HEK293 (cell line): ENCODE data around the gene NAPB.

ENCODE experiments used
- CTCF ChIA-PET: fragments of 350-600 bp; formaldehyde crosslinking; extraction: SDS; loops from one replicate; lab custom pipeline; 2021; ENCODE audit warnings: antibody characterized with exemption; lab: Yijun Ruan, JAX
- POLR2A ChIA-PET: fragments of 300-600 bp; formaldehyde crosslinking; extraction: SDS; loops from one replicate; lab custom pipeline; 2020; ENCODE audit warnings: antibody characterized with exemption, inconsistent platforms; lab: Yijun Ruan, JAX
- H3K27ac ChIP-seq: fragments of 200-500 bp; sonication (Bioruptor generic); 2 replicates; pipeline ENCODE4 v1.5.1; 2014; ENCODE audit warnings: low read depth, low read length, control low read depth, inconsistent platforms; ENCODE audit errors: extremely low read depth
- H3K36me3 ChIP-seq, 2 experiments: fragments of 200-500 bp in 1 of 2; sonication (Bioruptor generic) in 1 of 2; 1 replicate in 1 of 2; 2 replicates in 1 of 2; pipeline ENCODE4 v1.5.1; 2014 to 2017; ENCODE audit warnings: inconsistent platforms in 2 of 2, low read length in 2 of 2; ENCODE audit not compliant: control insufficient read depth in 2 of 2, insufficient read depth in 1 of 2
- H3K4me1 ChIP-seq: fragments of 200-500 bp; sonication (Bioruptor generic); 2 replicates; pipeline ENCODE4 v1.5.1; 2014; ENCODE audit warnings: mild to moderate bottlenecking, low read length, inconsistent platforms; ENCODE audit not compliant: control insufficient read depth, insufficient read depth
- H3K4me3 ChIP-seq: 2 replicates; pipeline ENCODE4 v1.5.1; 2011; ENCODE audit warnings: low read depth, mild to moderate bottlenecking, control low read depth, low read length, moderate library complexity
- H3K9me3 ChIP-seq: fragments of 200-500 bp; sonication (Bioruptor generic); 2 replicates; pipeline ENCODE4 v1.5.1; 2014; ENCODE audit warnings: low read depth, low read length, inconsistent platforms; ENCODE audit not compliant: control insufficient read depth, insufficient read depth
- BCL11A ChIP-seq: fragments of 450-650 bp; formaldehyde crosslinking; IDR thresholded peaks from 2 replicates; pipeline ENCODE4 v1.5.1; 2016; ENCODE audit warnings: low read depth, missing biosample characterization, missing genetic modification characterization
- EGR2 ChIP-seq: fragments of 450-650 bp; formaldehyde crosslinking; IDR thresholded peaks from 2 replicates; pipeline ENCODE4 v1.5.1; 2016; ENCODE audit warnings: low read depth, missing biosample characterization, missing genetic modification characterization
- HOXA7 ChIP-seq: sonication (generic); formaldehyde crosslinking; IDR thresholded peaks from 2 replicates; pipeline ENCODE4 v1.8.1; 2022; ENCODE audit warnings: missing genetic modification reagents, borderline replicate concordance
- KLF1 ChIP-seq: fragments of 450-650 bp; formaldehyde crosslinking; IDR thresholded peaks from 2 replicates; pipeline ENCODE4 v1.5.1; 2016; ENCODE audit warnings: missing biosample characterization, missing genetic modification characterization
- KLF9 ChIP-seq: fragments of 450-650 bp; formaldehyde crosslinking; IDR thresholded peaks from 2 replicates; pipeline ENCODE4 v1.5.1; 2016; ENCODE audit warnings: missing biosample characterization, missing genetic modification characterization, low read depth
- MZF1 ChIP-seq: fragments of 450-650 bp; formaldehyde crosslinking; IDR thresholded peaks from 2 replicates; pipeline ENCODE4 v1.5.1; 2017; ENCODE audit warnings: missing biosample characterization, missing genetic modification characterization, borderline replicate concordance
- SETDB1 ChIP-seq: IDR thresholded peaks from one replicate; pipeline ENCODE4 v1.6.1; 2017; ENCODE audit warnings: mild to moderate bottlenecking, low read length, moderate library complexity, mixed read lengths; ENCODE audit not compliant: insufficient read length
- ZFHX2 ChIP-seq: fragments of 450-650 bp; formaldehyde crosslinking; conservative IDR thresholded peaks from 2 replicates; pipeline ENCODE4 v1.5.1; 2016; ENCODE audit warnings: missing biosample characterization, missing genetic modification characterization
- ZNF202 ChIP-seq: fragments of 450-650 bp; formaldehyde crosslinking; IDR thresholded peaks from 2 replicates; pipeline ENCODE4 v1.5.1; 2016; ENCODE audit warnings: missing biosample characterization, missing genetic modification characterization, borderline replicate concordance
- ZNF221 ChIP-seq: fragments of 450-650 bp; formaldehyde crosslinking; IDR thresholded peaks from 2 replicates; pipeline ENCODE4 v1.5.1; 2017; ENCODE audit warnings: missing biosample characterization, missing genetic modification characterization, borderline replicate concordance
- ZNF248 ChIP-seq: fragments of 450-650 bp; formaldehyde crosslinking; IDR thresholded peaks from 2 replicates; pipeline ENCODE4 v1.5.1; 2017; ENCODE audit warnings: missing biosample characterization, missing genetic modification characterization
- ZNF274 ChIP-seq, 2 experiments: fragments of 200-500 bp in 1 of 2; fragments of 450-650 bp in 1 of 2; sonication (Bioruptor generic) in 1 of 2; formaldehyde crosslinking in 1 of 2; IDR thresholded peaks; 2 replicates each; pipeline versions ENCODE4 v1.5.1 to v1.6.1; 2014 to 2016; ENCODE audit warnings: borderline replicate concordance in 1 of 2, inconsistent platforms in 1 of 2, low read length in 1 of 2, missing biosample characterization in 1 of 2, missing genetic modification characterization in 1 of 2
- ZNF302 ChIP-seq: fragments of 450-650 bp; formaldehyde crosslinking; IDR thresholded peaks from 2 replicates; pipeline ENCODE4 v1.5.1; 2016; ENCODE audit warnings: missing biosample characterization, missing genetic modification characterization, low read depth
- ZNF311 ChIP-seq: fragments of 450-650 bp; formaldehyde crosslinking; IDR thresholded peaks from 2 replicates; pipeline ENCODE4 v1.5.1; 2017; ENCODE audit warnings: missing biosample characterization, missing genetic modification characterization, borderline replicate concordance
- ZNF521 ChIP-seq: fragments of 450-650 bp; formaldehyde crosslinking; IDR thresholded peaks from 2 replicates; pipeline ENCODE4 v1.5.1; 2017; ENCODE audit warnings: missing biosample characterization, mild to moderate bottlenecking, missing genetic modification characterization
- ZNF561 ChIP-seq: fragments of 450-650 bp; IDR thresholded peaks from 2 replicates; pipeline ENCODE4 v1.5.1; 2018; ENCODE audit warnings: missing biosample characterization, missing genetic modification characterization, borderline replicate concordance
- ZNF658 ChIP-seq: fragments of 450-650 bp; formaldehyde crosslinking; IDR thresholded peaks from 2 replicates; pipeline ENCODE4; 2016; ENCODE audit warnings: missing biosample characterization, missing genetic modification characterization
- ZXDB ChIP-seq: fragments of 450-650 bp; formaldehyde crosslinking; IDR thresholded peaks from 2 replicates; pipeline ENCODE4 v1.5.1; 2016; ENCODE audit warnings: missing biosample characterization, missing genetic modification characterization
- TF ChIP-seq, protein P1 (sequence below): fragments of 450-650 bp; formaldehyde crosslinking; IDR thresholded peaks from 2 replicates; pipeline ENCODE4 v1.5.1; 2017; ENCODE audit warnings: missing biosample characterization, missing genetic modification characterization
- TF ChIP-seq, protein P2 (sequence below): fragments of 450-650 bp; formaldehyde crosslinking; IDR thresholded peaks from 2 replicates; pipeline ENCODE4 v1.5.1; 2016; ENCODE audit warnings: missing biosample characterization, missing genetic modification characterization
- TF ChIP-seq, protein P3 (sequence below): fragments of 450-650 bp; formaldehyde crosslinking; IDR thresholded peaks from 2 replicates; pipeline ENCODE4 v1.5.1; 2016; ENCODE audit warnings: missing biosample characterization, missing genetic modification characterization

Gene NAPB

DNA sequence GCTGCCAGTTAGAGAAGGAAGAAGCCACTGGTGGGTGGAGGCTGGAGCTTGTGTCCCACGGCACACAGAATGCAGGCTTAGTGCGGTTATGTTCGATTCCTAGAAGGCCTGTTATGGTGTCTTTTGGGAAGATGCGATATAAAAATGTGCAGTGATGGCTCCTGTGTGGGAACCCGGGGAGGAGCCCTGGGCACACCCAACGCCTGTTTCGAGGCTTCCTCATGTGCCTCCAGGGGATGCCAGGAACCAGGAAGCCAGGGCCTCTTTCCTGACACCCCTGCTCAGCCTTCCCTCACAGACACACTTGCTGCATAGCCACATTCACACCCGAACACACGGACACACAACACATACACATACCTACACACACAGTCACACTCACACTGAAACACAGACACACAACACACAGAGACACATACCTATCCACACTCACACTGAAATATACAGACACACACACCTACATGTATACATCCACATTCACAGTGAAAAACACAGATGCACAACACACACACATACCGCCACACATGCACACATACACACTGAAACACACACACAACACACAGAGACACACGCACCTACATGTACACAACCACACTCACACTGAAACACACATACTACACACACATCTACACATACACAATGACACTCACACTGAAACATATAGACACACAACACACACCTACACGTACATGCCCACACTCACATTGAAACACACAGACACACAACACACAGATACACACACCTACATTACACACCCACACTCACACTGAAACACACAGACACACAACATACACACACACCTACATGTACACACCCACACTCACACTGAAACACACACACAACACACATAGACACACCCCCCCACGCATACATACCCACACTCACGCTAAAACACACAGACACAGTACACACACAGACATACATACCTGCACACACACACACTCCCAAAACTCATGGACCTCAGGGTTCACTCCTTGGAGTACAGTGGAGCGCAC, 32.6 kb upstream of the NAPB start:
- H3K27ac ChIP-seq: no peak overlapping the region
- TF ChIP-seq KLF9 (tag by site-specific recombination) (peak; percentile 61), HOXA7 (CRISPR knock-in tag) (no peak), SETDB1 (no peak), ZNF248 (tag by site-specific recombination) (0 out of 2 replicates have a peak, but pooled peaks have one; percentile 23), MZF1 (tag by site-specific recombination) (no peak), ZNF302 (tag by site-specific recombination) (0 out of 2 replicates have a peak, but pooled peaks have one; percentile 28), ZNF561 (tag by site-specific recombination) (no peak), ZXDB (tag by site-specific recombination) (no peak), KLF1 (tag by site-specific recombination) (no peak), ZNF311 (tag by site-specific recombination) (no peak), ZNF274 (IDR thresholded peaks at IDR 0.05; ENCODE audit: low read length) (no peak), ZNF274 (tag by site-specific recombination; IDR thresholded peaks at IDR 0.05; ENCODE audit: borderline replicate concordance) (peak; percentile 12; the same call in 1 of the 2 replicates), ZNF221 (tag by site-specific recombination) (no peak), EGR2 (tag by site-specific recombination) (peak; percentile 63; the same call in 1 of the 2 replicates), BCL11A (tag by site-specific recombination) (no peak), ZNF658 (0 out of 2 replicates have a peak, but pooled peaks have one; percentile 28), ZNF202 (tag by site-specific recombination) (0 out of 2 replicates have a peak, but pooled peaks have one; percentile 29), ZNF521 (tag by site-specific recombination) (no peak), ZFHX2 (tag by site-specific recombination) (peak; percentile 79)
- TF ChIP-seq, protein P1, sequence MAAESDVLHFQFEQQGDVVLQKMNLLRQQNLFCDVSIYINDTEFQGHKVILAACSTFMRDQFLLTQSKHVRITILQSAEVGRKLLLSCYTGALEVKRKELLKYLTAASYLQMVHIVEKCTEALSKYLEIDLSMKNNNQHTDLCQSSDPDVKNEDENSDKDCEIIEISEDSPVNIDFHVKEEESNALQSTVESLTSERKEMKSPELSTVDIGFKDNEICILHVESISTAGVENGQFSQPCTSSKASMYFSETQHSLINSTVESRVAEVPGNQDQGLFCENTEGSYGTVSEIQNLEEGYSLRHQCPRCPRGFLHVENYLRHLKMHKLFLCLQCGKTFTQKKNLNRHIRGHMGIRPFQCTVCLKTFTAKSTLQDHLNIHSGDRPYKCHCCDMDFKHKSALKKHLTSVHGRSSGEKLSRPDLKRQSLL (tag by site-specific recombination): no peak
- TF ChIP-seq, protein P2, sequence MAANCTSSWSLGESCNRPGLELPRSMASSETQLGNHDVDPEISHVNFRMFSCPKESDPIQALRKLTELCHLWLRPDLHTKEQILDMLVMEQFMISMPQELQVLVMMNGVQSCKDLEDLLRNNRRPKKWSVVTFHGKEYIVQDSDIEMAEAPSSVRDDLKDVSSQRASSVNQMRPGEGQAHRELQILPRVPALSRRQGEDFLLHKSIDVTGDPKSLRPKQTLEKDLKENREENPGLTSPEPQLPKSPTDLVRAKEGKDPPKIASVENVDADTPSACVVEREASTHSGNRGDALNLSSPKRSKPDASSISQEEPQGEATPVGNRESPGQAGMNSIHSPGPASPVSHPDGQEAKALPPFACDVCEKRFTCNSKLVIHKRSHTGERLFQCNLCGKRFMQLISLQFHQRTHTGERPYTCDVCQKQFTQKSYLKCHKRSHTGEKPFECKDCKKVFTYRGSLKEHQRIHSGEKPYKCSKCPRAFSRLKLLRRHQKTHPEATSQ (tag by site-specific recombination): no peak
- TF ChIP-seq, protein P3, sequence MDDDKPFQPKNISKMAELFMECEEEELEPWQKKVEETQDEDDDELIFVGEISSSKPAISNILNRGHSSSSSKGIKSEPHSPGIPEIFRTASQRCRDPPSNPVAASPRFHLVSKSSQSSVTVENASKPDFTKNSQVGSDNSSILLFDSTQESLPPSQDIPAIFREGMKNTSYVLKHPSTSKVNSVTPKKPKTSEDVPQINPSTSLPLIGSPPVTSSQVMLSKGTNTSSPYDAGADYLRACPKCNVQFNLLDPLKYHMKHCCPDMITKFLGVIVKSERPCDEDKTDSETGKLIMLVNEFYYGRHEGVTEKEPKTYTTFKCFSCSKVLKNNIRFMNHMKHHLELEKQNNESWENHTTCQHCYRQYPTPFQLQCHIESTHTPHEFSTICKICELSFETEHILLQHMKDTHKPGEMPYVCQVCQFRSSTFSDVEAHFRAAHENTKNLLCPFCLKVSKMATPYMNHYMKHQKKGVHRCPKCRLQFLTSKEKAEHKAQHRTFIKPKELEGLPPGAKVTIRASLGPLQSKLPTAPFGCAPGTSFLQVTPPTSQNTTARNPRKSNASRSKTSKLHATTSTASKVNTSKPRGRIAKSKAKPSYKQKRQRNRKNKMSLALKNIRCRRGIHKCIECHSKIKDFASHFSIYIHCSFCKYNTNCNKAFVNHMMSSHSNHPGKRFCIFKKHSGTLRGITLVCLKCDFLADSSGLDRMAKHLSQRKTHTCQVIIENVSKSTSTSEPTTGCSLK (tag by site-specific recombination): peak; percentile 27; the same call in 1 of the 2 replicates
- no peaks in the 10 kb centered on the region for H3K9me3 ChIP-seq
- ChIA-PET CTCF (interaction anchor here (0.6 to 1.1 kb wide), 2 partner anchors 12 to 103 kb away, joined by 4 read pairs; partner anchors contain the start of gene NXT1), POLR2A (no interaction called here)
- H3K4me1 ChIP-seq: no peaks in the 10 kb centered on the region
- no peak overlapping the region for H3K4me3 ChIP-seq
- H3K36me3 ChIP-seq: no peaks in the 10 kb centered on the region
